ENCODE results near the gene THOC5.
"Not testable (repeated sequence)": the region's sequence is repeated elsewhere in the genome, so short reads cannot be mapped to it uniquely, and the experiment has no call there.

The THOC5 gene

DNA sequence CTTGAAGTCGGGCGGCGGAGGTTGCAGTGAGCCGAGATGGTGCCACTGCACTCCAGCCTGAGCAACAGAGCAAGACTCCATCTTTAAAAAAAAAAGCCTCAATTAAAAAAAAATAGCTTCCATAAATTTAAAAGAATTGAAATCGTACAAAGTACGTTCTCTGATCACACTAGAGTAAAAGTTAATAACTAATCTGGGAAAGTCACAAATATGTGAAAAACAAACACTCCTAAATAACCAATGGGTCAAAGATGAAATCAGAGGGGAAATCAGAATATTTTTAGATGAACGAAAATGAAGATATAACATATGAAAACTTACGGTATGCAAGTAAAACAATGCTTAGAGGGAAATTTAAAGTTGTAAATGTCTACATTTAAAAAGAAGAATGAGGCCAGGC is 53.7 kb downstream of the THOC5 start:
- Histone ChIP-seq H2BK120ac (ENCODE audit: low read depth, low read length) (no peak overlapping the region), H2AK5ac (ENCODE audit: low read length) (no peak overlapping the region), H3K56ac (ENCODE audit: low read length) (no peak overlapping the region), H3K4me2 (ENCODE audit: low read length) (no peak overlapping the region), H3K23ac (ENCODE audit: low read length) (no peak overlapping the region), H3K18ac (ENCODE audit: low read length) (no peak overlapping the region), H3K79me1 (ENCODE audit: low read length) (no peaks in the 10 kb centered on the region), H3K27me3 (ENCODE audit: insufficient read depth, low read length, poor library complexity) (no peaks in the 10 kb centered on the region), H3K4me3 (ENCODE audit: low read length) (no peak overlapping the region), H4K8ac (ENCODE audit: low read depth, low read length) (no peak overlapping the region), H3K79me2 (ENCODE audit: control insufficient read depth, insufficient read depth, low read length) (no peaks in the 10 kb centered on the region), H3K27ac (ENCODE audit: low read depth, low read length) (no peak overlapping the region), H4K5ac (ENCODE audit: low read length) (no peak overlapping the region), H3K36me3 (ENCODE audit: control insufficient read depth, insufficient read depth, low read length) (no peaks in the 10 kb centered on the region), H2BK15ac (replicated peaks; ENCODE audit: low read depth) (no peak overlapping the region), H2BK5ac (ENCODE audit: low read length) (no peak overlapping the region), H3K4ac (ENCODE audit: low read depth, low read length) (no peak overlapping the region), H3K9ac (ENCODE audit: low read length) (no peak overlapping the region), H3K4me1 (ENCODE audit: control insufficient read depth, low read depth, low read length) (no peaks in the 10 kb centered on the region)
- no CpG with 5 or more reads among the region's 8 CpGs for WGBS (ENCODE audit: extremely low coverage, insufficient coverage, low lambda C conversion rate)
- DNase-seq: no peak

DNA sequence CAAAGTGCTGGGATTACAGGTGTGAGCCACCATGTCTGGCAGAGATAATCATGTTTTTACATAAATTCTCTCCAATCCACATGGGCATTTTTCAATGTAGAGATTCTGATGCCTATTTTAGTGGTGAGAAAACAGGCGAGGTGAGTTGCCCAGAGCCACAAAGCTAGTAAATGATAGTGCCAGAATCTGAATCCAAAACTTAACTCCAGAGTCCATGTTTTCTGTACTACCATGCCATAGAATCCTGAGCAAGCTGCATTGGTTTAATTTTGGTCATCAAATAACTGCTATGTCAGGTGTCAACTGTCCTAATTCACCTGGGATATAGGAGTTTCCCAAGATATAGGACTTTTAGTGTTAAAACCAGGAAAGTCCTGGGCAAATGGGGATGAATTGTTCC is 59.9 kb downstream of the THOC5 start:
- H3K79me2 ChIP-seq (ENCODE audit: control insufficient read depth, insufficient read depth, low read length): no peaks in the 10 kb centered on the region
- no peaks in the 10 kb centered on the region for H3K27me3 ChIP-seq (ENCODE audit: insufficient read depth, low read length, poor library complexity)
- no peak overlapping the region for H3K23ac ChIP-seq (ENCODE audit: low read length)
- H2AK5ac ChIP-seq (ENCODE audit: low read length): no peak overlapping the region
- no peak overlapping the region for H3K4ac ChIP-seq (ENCODE audit: low read depth, low read length)
- no peak overlapping the region for H4K5ac ChIP-seq (ENCODE audit: low read length)
- no peak overlapping the region for H3K27ac ChIP-seq (ENCODE audit: low read depth, low read length)
- H3K18ac ChIP-seq (ENCODE audit: low read length): no peak overlapping the region
- no peaks in the 10 kb centered on the region for H3K36me3 ChIP-seq (ENCODE audit: control insufficient read depth, insufficient read depth, low read length)
- no peak overlapping the region for H4K8ac ChIP-seq (ENCODE audit: low read depth, low read length)
- H3K56ac ChIP-seq (ENCODE audit: low read length): no peak overlapping the region
- H3K79me1 ChIP-seq (ENCODE audit: low read length): no peaks in the 10 kb centered on the region
- no peak for DNase-seq
- H3K4me2 ChIP-seq (ENCODE audit: low read length): no peak overlapping the region
- H3K4me3 ChIP-seq (ENCODE audit: low read length): no peak overlapping the region
- no CpG with 5 or more reads among the region's 1 CpG for WGBS (ENCODE audit: extremely low coverage, insufficient coverage, low lambda C conversion rate)
- H2BK15ac ChIP-seq (replicated peaks; ENCODE audit: low read depth): no peak overlapping the region
- no peak overlapping the region for H2BK120ac ChIP-seq (ENCODE audit: low read depth, low read length)
- H3K4me1 ChIP-seq (ENCODE audit: control insufficient read depth, low read depth, low read length): no peaks in the 10 kb centered on the region
- H2BK5ac ChIP-seq (ENCODE audit: low read length): no peak overlapping the region
- no peak overlapping the region for H3K9ac ChIP-seq (ENCODE audit: low read length)

DNA sequence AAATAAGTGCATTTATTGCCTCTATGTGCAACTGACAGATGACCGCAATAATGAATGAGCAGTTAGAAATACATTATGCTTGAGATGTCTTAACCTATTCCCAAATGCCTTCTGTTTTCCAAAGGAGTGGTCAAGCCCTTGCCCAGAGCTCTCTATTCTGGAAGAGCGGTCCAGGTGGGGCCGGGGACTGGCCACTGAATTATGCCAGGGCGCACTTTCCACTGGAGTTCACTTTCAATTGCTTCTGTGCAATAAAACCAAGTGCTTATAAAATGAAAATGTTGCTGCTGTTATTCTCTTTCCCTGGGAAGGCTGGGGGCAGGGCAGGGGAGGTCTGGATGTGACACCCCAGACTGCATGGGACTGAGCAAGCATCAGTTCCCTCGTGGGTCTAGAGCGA is 62.5 kb downstream of the THOC5 start:
- no peak overlapping the region for H3K18ac ChIP-seq (ENCODE audit: low read length)
- no peaks in the 10 kb centered on the region for H3K79me2 ChIP-seq (ENCODE audit: control insufficient read depth, insufficient read depth, low read length)
- H3K4me1 ChIP-seq (ENCODE audit: control insufficient read depth, low read depth, low read length): no peaks in the 10 kb centered on the region
- no peak overlapping the region for H3K27ac ChIP-seq (ENCODE audit: low read depth, low read length)
- H3K4ac ChIP-seq (ENCODE audit: low read depth, low read length): no peak overlapping the region
- WGBS (ENCODE audit: extremely low coverage, insufficient coverage, low lambda C conversion rate): no CpG with 5 or more reads among the region's 6 CpGs
- no peak overlapping the region for H3K9ac ChIP-seq (ENCODE audit: low read length)
- no peak overlapping the region for H2BK120ac ChIP-seq (ENCODE audit: low read depth, low read length)
- H2BK15ac ChIP-seq (replicated peaks; ENCODE audit: low read depth): no peak overlapping the region
- no peak overlapping the region for H3K4me3 ChIP-seq (ENCODE audit: low read length)
- no peaks in the 10 kb centered on the region for H3K79me1 ChIP-seq (ENCODE audit: low read length)
- no peaks in the 10 kb centered on the region for H3K27me3 ChIP-seq (ENCODE audit: insufficient read depth, low read length, poor library complexity)
- no peak overlapping the region for H3K23ac ChIP-seq (ENCODE audit: low read length)
- no peak overlapping the region for H2AK5ac ChIP-seq (ENCODE audit: low read length)
- H4K5ac ChIP-seq (ENCODE audit: low read length): no peak overlapping the region
- H4K8ac ChIP-seq (ENCODE audit: low read depth, low read length): no peak overlapping the region
- H3K4me2 ChIP-seq (ENCODE audit: low read length): no peak overlapping the region
- no peaks in the 10 kb centered on the region for H3K36me3 ChIP-seq (ENCODE audit: control insufficient read depth, insufficient read depth, low read length)
- no peak overlapping the region for H3K56ac ChIP-seq (ENCODE audit: low read length)
- H2BK5ac ChIP-seq (ENCODE audit: low read length): no peak overlapping the region
- no peak for DNase-seq

DNA sequence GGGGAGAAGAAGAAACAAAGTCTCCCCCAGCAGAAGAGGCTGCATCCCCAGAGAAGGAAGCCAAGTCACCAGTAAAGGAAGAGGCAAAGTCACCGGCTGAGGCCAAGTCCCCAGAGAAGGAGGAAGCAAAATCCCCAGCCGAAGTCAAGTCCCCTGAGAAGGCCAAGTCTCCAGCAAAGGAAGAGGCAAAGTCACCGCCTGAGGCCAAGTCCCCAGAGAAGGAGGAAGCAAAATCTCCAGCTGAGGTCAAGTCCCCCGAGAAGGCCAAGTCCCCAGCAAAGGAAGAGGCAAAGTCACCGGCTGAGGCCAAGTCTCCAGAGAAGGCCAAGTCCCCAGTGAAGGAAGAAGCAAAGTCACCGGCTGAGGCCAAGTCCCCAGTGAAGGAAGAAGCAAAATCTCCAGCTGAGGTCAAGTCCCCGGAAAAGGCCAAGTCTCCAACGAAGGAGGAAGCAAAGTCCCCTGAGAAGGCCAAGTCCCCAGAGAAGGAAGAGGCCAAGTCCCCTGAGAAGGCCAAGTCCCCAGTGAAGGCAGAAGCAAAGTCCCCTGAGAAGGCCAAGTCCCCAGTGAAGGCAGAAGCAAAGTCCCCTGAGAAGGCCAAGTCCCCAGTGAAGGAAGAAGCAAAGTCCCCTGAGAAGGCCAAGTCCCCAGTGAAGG is 64.3 kb downstream of the THOC5 start:
- no CpG with 5 or more reads among the region's 8 CpGs for WGBS (ENCODE audit: extremely low coverage, insufficient coverage, low lambda C conversion rate)
- not testable (repeated sequence) for DNase-seq; H3K56ac ChIP-seq (ENCODE audit: low read length); H3K23ac ChIP-seq (ENCODE audit: low read length); H4K8ac ChIP-seq (ENCODE audit: low read depth, low read length); H3K27me3 ChIP-seq (ENCODE audit: insufficient read depth, low read length, poor library complexity); H3K27ac ChIP-seq (ENCODE audit: low read depth, low read length); H3K18ac ChIP-seq (ENCODE audit: low read length); H3K9ac ChIP-seq (ENCODE audit: low read length); H2BK15ac ChIP-seq (replicated peaks; ENCODE audit: low read depth); H3K79me2 ChIP-seq (ENCODE audit: control insufficient read depth, insufficient read depth, low read length); H4K5ac ChIP-seq (ENCODE audit: low read length); H3K4me2 ChIP-seq (ENCODE audit: low read length); H2BK5ac ChIP-seq (ENCODE audit: low read length); H2BK120ac ChIP-seq (ENCODE audit: low read depth, low read length); H2AK5ac ChIP-seq (ENCODE audit: low read length); H3K79me1 ChIP-seq (ENCODE audit: low read length); H3K36me3 ChIP-seq (ENCODE audit: control insufficient read depth, insufficient read depth, low read length); H3K4ac ChIP-seq (ENCODE audit: low read depth, low read length); H3K4me3 ChIP-seq (ENCODE audit: low read length); H3K4me1 ChIP-seq (ENCODE audit: control insufficient read depth, low read depth, low read length)

DNA sequence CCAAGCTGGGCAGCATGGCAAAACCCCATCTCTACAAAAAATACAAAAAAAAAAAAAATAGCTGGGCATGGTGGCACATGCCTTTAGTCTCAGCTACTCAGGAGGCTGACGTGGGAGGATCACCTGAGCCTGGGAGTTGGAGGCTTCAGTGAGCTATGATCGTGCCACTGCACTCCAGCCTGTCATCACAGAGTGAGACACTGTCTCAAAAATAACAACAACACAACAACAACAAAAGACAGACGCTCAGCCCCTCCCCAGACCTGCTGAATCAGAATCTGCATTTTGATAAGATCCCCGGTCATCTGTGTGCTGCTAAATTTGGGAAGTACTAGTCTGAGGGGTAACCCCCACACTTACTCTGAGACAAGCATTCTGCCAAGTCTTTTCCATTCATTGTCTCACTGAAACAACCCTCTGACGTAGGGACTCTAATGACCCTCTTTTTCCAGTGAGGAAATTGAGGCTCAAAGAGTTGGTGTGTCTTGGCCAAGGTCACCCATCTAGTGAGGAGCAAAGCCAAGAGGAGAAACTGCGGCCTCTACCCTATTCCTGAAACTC is 66.1 kb downstream of the THOC5 start:
- H3K27ac ChIP-seq (ENCODE audit: low read depth, low read length): no peak overlapping the region
- H2AK5ac ChIP-seq (ENCODE audit: low read length): no peak overlapping the region
- DNase-seq: no peak
- no peak overlapping the region for H4K8ac ChIP-seq (ENCODE audit: low read depth, low read length)
- H2BK120ac ChIP-seq (ENCODE audit: low read depth, low read length): no peak overlapping the region
- no peaks in the 10 kb centered on the region for H3K79me1 ChIP-seq (ENCODE audit: low read length)
- H3K18ac ChIP-seq (ENCODE audit: low read length): no peak overlapping the region
- H3K4me2 ChIP-seq (ENCODE audit: low read length): no peak overlapping the region
- no peak overlapping the region for H2BK5ac ChIP-seq (ENCODE audit: low read length)
- no peaks in the 10 kb centered on the region for H3K36me3 ChIP-seq (ENCODE audit: control insufficient read depth, insufficient read depth, low read length)
- H3K4ac ChIP-seq (ENCODE audit: low read depth, low read length): no peak overlapping the region
- H2BK15ac ChIP-seq (replicated peaks; ENCODE audit: low read depth): no peak overlapping the region
- H3K79me2 ChIP-seq (ENCODE audit: control insufficient read depth, insufficient read depth, low read length): no peaks in the 10 kb centered on the region
- no CpG with 5 or more reads among the region's 6 CpGs for whole genome bisulfite sequencing (ENCODE audit: extremely low coverage, insufficient coverage, low lambda C conversion rate)
- H4K5ac ChIP-seq (ENCODE audit: low read length): no peak overlapping the region
- H3K9ac ChIP-seq (ENCODE audit: low read length): no peak overlapping the region
- H3K23ac ChIP-seq (ENCODE audit: low read length): no peak overlapping the region
- no peak overlapping the region for H3K56ac ChIP-seq (ENCODE audit: low read length)
- H3K27me3 ChIP-seq (ENCODE audit: insufficient read depth, low read length, poor library complexity): no peaks in the 10 kb centered on the region
- no peaks in the 10 kb centered on the region for H3K4me1 ChIP-seq (ENCODE audit: control insufficient read depth, low read depth, low read length)
- H3K4me3 ChIP-seq (ENCODE audit: low read length): no peak overlapping the region

DNA sequence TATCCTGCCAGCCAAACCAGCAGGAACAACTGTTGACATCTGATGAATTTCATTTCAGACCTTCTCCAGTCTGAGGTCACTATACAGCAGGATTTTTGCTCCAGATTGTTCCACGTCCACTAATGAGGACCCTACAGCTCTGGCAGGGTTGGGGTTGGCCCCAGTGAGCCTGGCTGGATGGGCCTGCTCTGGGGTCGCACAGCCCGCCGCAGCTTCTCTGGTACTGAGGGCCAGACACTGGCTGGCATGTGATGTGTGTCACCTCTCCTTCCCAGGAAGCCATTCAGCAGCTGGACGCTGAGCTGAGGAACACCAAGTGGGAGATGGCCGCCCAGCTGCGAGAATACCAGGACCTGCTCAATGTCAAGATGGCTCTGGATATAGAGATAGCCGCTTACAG is 68.1 kb downstream of the THOC5 start:
- no peak overlapping the region for H4K5ac ChIP-seq (ENCODE audit: low read length)
- H3K23ac ChIP-seq (ENCODE audit: low read length): no peak overlapping the region
- H3K56ac ChIP-seq (ENCODE audit: low read length): no peak overlapping the region
- no CpG with 5 or more reads among the region's 8 CpGs for WGBS (ENCODE audit: extremely low coverage, insufficient coverage, low lambda C conversion rate)
- H2AK5ac ChIP-seq (ENCODE audit: low read length): no peak overlapping the region
- no peak overlapping the region for H3K27ac ChIP-seq (ENCODE audit: low read depth, low read length)
- no peak overlapping the region for H3K4ac ChIP-seq (ENCODE audit: low read depth, low read length)
- H3K18ac ChIP-seq (ENCODE audit: low read length): no peak overlapping the region
- no peak overlapping the region for H2BK15ac ChIP-seq (replicated peaks; ENCODE audit: low read depth)
- no peak overlapping the region for H3K9ac ChIP-seq (ENCODE audit: low read length)
- H3K79me2 ChIP-seq (ENCODE audit: control insufficient read depth, insufficient read depth, low read length): no peaks in the 10 kb centered on the region
- no peak overlapping the region for H3K4me3 ChIP-seq (ENCODE audit: low read length)
- DNase-seq: no peak
- H3K4me1 ChIP-seq (ENCODE audit: control insufficient read depth, low read depth, low read length): no peaks in the 10 kb centered on the region
- no peak overlapping the region for H3K4me2 ChIP-seq (ENCODE audit: low read length)
- no peaks in the 10 kb centered on the region for H3K79me1 ChIP-seq (ENCODE audit: low read length)
- H3K36me3 ChIP-seq (ENCODE audit: control insufficient read depth, insufficient read depth, low read length): no peaks in the 10 kb centered on the region
- no peak overlapping the region for H2BK5ac ChIP-seq (ENCODE audit: low read length)
- H2BK120ac ChIP-seq (ENCODE audit: low read depth, low read length): no peak overlapping the region
- no peak overlapping the region for H4K8ac ChIP-seq (ENCODE audit: low read depth, low read length)
- peaks cover 1% of the 10 kb centered on the region for H3K27me3 ChIP-seq (ENCODE audit: insufficient read depth, low read length, poor library complexity)

All from mesendoderm (in vitro differentiated cells).